ENCODE data around the gene PI4K2B. TPM values are rescaled to one million over a fixed set of nuclear protein-coding genes. Genes with fewer than 3 reads are reported as not detected.

The PI4K2B gene
- total and polyA plus RNA-seq, 4 donors = 12.3 to 34.7 (median 19.4) TPM

- H3K9me3 ChIP-seq (ENCODE audit: control insufficient read depth in 4 of 4, low read length in 3 of 4) = no peaks in the 10 kb centered on the region
- 79% methylated on average over 7 of the region's 7 CpGs for WGBS
- H3K27ac ChIP-seq (ENCODE audit: low read depth in 1 of 2, low read length in 2 of 2) = no peak overlapping the region
- peaks cover 3 to 15% (median 7%) of the 10 kb centered on the region in 4 donors for H3K4me1 ChIP-seq (ENCODE audit: control insufficient read depth in 4 of 4, insufficient read depth in 4 of 4, low read length in 3 of 4)
- H3K9ac ChIP-seq (ENCODE audit: low read depth in 1 of 2, low read length in 2 of 2) = no peak overlapping the region
- no peaks in the 10 kb centered on the region for H3K36me3 ChIP-seq (ENCODE audit: control insufficient read depth in 4 of 4, insufficient read depth in 3 of 4, low read depth in 1 of 4, low read length in 3 of 4)
- TF ChIP-seq ZBTB33 (IDR thresholded peaks at IDR 0.05) = no peak
- no peak for TF ChIP-seq FOXA2 (IDR thresholded peaks at IDR 0.05)
- TF ChIP-seq TAF1 (conservative IDR thresholded peaks at IDR 0.05) = no peak
- no peak for TF ChIP-seq YY1 (IDR thresholded peaks at IDR 0.05)
- no peak for TF ChIP-seq EGR1 (IDR thresholded peaks at IDR 0.05; ENCODE audit: low read depth in 2 of 2)
- TF ChIP-seq HNF4A (conservative IDR thresholded peaks at IDR 0.05) = no peak
- TF ChIP-seq SP1 (IDR thresholded peaks at IDR 0.05) = no peak
- no peak for TF ChIP-seq NR2F2 (IDR thresholded peaks at IDR 0.05)
- TF ChIP-seq REST (IDR thresholded peaks at IDR 0.05) = no peak
- no peak for TF ChIP-seq MAX (IDR thresholded peaks at IDR 0.05)
- TF ChIP-seq CTCF (IDR thresholded peaks at IDR 0.05; ENCODE audit: low read depth, low read length, missing input control) = no peak
- no peak for TF ChIP-seq JUND (IDR thresholded peaks at IDR 0.05)
- TF ChIP-seq RXRA (IDR thresholded peaks at IDR 0.05) = no peak
- no peak for TF ChIP-seq FOXA1 (IDR thresholded peaks at IDR 0.05)
- TF ChIP-seq HNF4G (IDR thresholded peaks at IDR 0.05) = no peak
- no peak for TF ChIP-seq GABPA (IDR thresholded peaks at IDR 0.05 in 1 of 2, conservative IDR thresholded peaks at IDR 0.05 in 1 of 2)
- peaks cover 0 to 2% (median 0%) of the 10 kb centered on the region in 4 donors for H3K27me3 ChIP-seq (ENCODE audit: control insufficient read depth in 4 of 4, insufficient read depth in 4 of 4, low read length in 3 of 4)
- DNase-seq (ENCODE audit: low spot score) = no peak
- H3K4me3 ChIP-seq (ENCODE audit: low read depth in 1 of 3, low read length in 3 of 3) = no peak overlapping the region
Observed at GRCh38 chr4:25308761-25309160, 74.9 kb downstream of the PI4K2B start.

Measured in liver (tissue), 9 donors.